Measurements from ENCODE around the gene STAG1.
"Not testable (repeated sequence)": the region's sequence is repeated elsewhere in the genome, so short reads cannot be mapped to it uniquely, and the experiment has no call there.

Gene STAG1

DNA sequence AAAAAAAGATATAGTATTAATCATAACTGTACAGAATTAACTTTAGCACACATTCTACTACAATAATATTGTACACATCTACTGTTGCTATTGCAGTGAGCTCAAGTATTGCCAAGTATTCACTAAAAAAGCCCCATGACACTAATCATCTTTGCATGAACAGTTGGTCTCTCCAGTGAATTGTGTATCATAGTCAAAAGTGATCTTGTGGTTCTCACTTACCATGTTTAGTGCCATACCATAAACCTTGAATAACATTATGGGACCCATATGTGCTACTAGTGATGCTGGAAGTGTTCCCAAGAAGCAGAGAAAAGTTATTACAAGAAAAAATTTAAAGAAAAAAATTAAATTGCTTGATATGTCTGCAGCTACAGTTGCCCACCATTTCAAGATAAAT, 324.9 kb downstream of the STAG1 start:
- Histone ChIP-seq H3K9ac (ENCODE audit: low read depth, low read length) (no peak overlapping the region), H3K9me3 (ENCODE audit: control insufficient read depth, insufficient read depth, low read length) (no peaks in the 10 kb centered on the region), H3K4me1 (ENCODE audit: insufficient read depth, low read length) (no peaks in the 10 kb centered on the region), H3K36me3 (ENCODE audit: insufficient read depth, low read length) (no peaks in the 10 kb centered on the region)

DNA sequence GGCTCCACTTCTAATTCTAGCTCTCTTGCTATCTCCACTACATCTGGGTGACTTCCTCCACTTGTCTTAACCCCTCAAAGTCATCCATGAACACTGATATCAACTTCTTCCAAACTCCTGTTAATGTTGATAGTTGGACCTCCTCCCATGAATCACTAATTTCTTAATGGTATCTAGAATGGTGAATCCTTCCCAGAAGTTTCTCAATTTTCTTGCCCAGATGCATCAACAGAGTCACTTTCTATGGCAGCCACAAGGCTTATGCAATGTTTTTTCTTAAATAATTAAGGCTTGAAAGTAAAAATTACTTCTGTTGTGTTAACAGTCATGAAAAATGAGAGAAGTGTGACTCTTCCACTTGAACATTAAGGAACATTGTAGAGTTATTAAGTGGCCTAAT, 337.7 kb downstream of the STAG1 start:
- Histone ChIP-seq H3K9ac (ENCODE audit: low read depth, low read length) (no peak overlapping the region), H3K4me1 (ENCODE audit: insufficient read depth, low read length) (no peaks in the 10 kb centered on the region), H3K9me3 (ENCODE audit: control insufficient read depth, insufficient read depth, low read length) (no peaks in the 10 kb centered on the region), H3K36me3 (ENCODE audit: insufficient read depth, low read length) (no peaks in the 10 kb centered on the region)

DNA sequence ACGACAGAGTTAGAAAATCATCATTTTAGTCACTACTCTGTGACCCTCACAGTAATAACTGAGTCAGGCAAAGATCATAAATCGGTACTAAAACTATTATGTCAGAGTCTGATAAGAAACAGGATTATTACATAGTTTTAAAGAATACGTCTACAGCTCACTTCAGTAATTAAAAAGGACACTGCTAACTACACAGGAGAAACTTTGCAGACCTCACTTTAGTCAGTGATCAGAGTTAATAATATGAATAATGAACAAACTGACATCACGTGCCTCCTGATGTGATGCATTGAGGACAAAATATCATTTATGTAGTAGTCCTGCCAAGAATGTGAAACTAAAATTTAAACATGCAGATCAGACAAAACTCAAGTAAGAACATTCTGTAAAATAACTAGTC, 339.9 kb downstream of the STAG1 start:
- H3K9me3 ChIP-seq (ENCODE audit: control insufficient read depth, insufficient read depth, low read length), result no peaks in the 10 kb centered on the region
- H3K4me1 ChIP-seq (ENCODE audit: insufficient read depth, low read length), result no peaks in the 10 kb centered on the region
- no peak overlapping the region for H3K9ac ChIP-seq (ENCODE audit: low read depth, low read length)
- no peaks in the 10 kb centered on the region for H3K36me3 ChIP-seq (ENCODE audit: insufficient read depth, low read length)

DNA sequence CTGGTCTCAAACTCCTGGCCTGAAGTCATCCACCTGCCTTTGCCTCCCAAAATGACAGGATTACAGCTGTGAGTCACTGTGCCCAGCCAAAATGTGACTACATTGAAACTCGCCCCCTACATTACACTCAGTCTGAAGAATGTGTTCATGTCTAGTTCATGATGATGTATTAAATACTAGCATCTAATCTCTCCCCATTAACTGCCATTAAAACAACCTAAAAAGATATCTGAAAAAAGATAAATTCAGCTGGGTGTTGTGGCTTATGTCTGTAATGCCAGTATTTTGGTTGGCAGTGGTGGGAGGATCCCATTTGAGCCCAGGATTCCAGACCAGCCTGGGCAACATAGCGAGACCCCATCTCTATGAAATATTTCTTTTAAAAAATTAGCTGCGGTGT, 342.6 kb downstream of the STAG1 start:
- no peaks in the 10 kb centered on the region for H3K9me3 ChIP-seq (ENCODE audit: control insufficient read depth, insufficient read depth, low read length)
- no peak overlapping the region for H3K9ac ChIP-seq (ENCODE audit: low read depth, low read length)
- H3K4me1 ChIP-seq (ENCODE audit: insufficient read depth, low read length), result no peaks in the 10 kb centered on the region
- H3K36me3 ChIP-seq (ENCODE audit: insufficient read depth, low read length), result no peaks in the 10 kb centered on the region

DNA sequence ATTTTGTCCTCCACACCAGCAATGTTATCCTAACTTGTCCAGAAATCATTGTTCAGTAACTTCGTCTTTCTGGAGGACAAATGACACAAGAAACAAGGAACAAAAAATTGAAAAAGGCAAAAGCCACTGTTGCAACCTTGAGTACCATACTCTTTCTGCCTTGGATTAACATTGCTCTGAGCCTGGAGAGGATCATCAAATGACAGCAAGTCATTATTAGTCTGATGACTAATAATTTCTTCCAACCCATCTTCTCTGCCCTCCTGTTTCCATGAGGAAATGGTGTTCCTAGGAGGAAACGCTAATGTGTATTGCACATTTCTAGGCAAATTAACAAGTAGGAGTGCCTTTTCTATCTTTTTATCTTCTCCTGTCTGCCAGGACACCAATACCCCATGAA, 348.1 kb downstream of the STAG1 start:
- no peaks in the 10 kb centered on the region for H3K9me3 ChIP-seq (ENCODE audit: control insufficient read depth, insufficient read depth, low read length)
- no peaks in the 10 kb centered on the region for H3K4me1 ChIP-seq (ENCODE audit: insufficient read depth, low read length)
- no peaks in the 10 kb centered on the region for H3K36me3 ChIP-seq (ENCODE audit: insufficient read depth, low read length)
- H3K9ac ChIP-seq (ENCODE audit: low read depth, low read length), result no peak overlapping the region

DNA sequence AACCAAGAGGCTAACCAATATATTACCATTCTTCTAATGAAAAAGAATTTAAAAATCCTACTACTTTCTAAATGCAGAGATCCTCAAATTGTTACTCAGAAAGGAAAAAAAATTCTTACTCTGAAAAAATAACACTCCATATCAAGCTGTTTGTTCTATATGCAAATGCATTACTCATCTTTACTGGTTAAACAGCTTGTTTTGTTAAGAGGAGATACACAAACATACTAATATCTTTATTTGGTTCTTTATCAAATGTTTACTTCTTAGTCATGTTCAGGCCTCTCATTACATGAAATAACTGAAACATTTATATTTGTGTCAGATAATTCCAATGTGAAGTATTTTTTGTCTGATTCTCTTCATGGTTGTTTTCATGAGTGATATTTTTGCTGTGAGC, 355.3 kb downstream of the STAG1 start:
- Histone ChIP-seq H3K4me1 (ENCODE audit: insufficient read depth, low read length) (no peaks in the 10 kb centered on the region), H3K36me3 (ENCODE audit: insufficient read depth, low read length) (no peaks in the 10 kb centered on the region), H3K9ac (ENCODE audit: low read depth, low read length) (no peak overlapping the region), H3K9me3 (ENCODE audit: control insufficient read depth, insufficient read depth, low read length) (no peaks in the 10 kb centered on the region)

DNA sequence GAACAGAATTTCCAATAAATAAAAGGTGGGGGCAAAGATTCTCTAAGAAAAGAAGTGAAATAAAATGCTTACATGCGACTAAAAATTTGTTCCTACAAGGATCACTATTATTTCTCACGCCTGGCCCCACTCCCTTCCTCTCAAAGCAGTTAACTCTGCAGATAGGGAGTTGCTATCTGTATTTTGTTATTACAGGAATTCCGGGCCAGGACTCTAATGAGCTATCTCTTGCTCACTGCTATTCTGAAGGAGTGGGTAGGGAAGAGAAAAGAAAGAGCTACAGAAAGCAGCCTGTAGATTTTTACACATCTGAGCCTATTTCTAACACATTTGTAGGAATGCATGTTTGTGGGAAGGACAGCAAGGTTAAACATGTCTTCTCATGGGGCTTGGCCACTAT, 361.6 kb downstream of the STAG1 start:
- Histone ChIP-seq H3K4me1 (ENCODE audit: insufficient read depth, low read length) (no peaks in the 10 kb centered on the region), H3K9me3 (ENCODE audit: control insufficient read depth, insufficient read depth, low read length) (no peaks in the 10 kb centered on the region), H3K36me3 (ENCODE audit: insufficient read depth, low read length) (no peaks in the 10 kb centered on the region), H3K9ac (ENCODE audit: low read depth, low read length) (no peak overlapping the region)

DNA sequence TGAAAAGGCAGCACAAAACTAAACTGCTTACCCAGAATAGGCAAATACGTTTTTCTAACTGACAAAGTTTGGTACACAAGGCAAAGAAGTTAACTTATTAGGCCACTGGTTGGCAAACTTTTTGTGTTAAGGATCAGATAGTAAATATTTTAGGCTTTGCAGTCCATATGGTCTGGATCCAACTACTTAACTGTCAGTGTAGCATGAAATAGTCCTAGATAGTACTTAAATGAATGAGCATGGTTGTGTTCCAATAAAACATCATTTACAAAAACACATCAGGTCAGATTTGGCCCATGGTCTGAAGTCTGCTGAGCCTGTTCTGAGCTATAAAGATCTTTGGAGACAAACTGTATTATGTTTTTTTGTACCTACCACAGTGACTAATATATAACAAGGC, 365.1 kb downstream of the STAG1 start:
- H3K9me3 ChIP-seq (ENCODE audit: control insufficient read depth, insufficient read depth, low read length), result no peaks in the 10 kb centered on the region
- H3K4me1 ChIP-seq (ENCODE audit: insufficient read depth, low read length), result no peaks in the 10 kb centered on the region
- no peak overlapping the region for H3K9ac ChIP-seq (ENCODE audit: low read depth, low read length)
- no peaks in the 10 kb centered on the region for H3K36me3 ChIP-seq (ENCODE audit: insufficient read depth, low read length)

DNA sequence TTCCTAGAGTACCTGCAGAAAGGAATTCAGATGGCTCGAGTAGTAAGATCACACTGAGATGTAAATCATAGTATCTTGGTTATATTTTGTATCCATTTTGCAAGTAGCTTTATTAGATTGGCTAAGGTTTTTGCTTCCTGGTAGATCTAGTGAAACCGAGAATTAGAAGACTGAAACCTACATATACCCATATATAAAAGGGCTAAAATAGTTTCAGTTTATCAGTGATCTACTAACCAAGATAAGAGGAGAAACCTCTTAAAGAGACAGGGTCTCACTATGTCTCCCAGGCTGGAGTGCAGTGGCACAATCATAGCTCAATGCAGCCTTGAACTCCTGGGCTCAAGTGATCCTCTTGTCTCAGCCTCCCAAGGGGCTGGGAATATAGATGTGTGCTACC, 366.7 kb downstream of the STAG1 start:
- no peaks in the 10 kb centered on the region for H3K9me3 ChIP-seq (ENCODE audit: control insufficient read depth, insufficient read depth, low read length)
- H3K36me3 ChIP-seq (ENCODE audit: insufficient read depth, low read length), result no peaks in the 10 kb centered on the region
- H3K9ac ChIP-seq (ENCODE audit: low read depth, low read length), result no peak overlapping the region
- H3K4me1 ChIP-seq (ENCODE audit: insufficient read depth, low read length), result no peaks in the 10 kb centered on the region

DNA sequence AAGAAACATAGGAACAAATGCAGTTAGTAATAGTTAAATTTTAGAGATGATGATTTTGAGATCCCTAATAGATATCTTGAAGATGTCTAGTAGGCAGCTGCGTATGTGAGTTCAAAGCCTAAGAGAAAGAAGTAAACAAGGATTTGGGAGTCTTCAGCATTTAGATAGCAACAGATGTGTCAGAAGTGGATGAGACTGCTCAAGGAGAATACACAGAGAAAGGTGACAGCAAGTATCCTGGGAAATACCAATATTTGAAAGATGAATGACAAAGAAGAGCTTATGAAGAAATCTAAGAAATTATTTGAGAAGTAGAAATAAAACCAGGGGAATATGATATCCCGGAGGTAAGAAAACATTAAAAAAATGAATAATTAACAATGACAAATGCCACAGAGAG, 371.1 kb downstream of the STAG1 start:
- H3K4me1 ChIP-seq (ENCODE audit: insufficient read depth, low read length), result no peaks in the 10 kb centered on the region
- no peaks in the 10 kb centered on the region for H3K9me3 ChIP-seq (ENCODE audit: control insufficient read depth, insufficient read depth, low read length)
- H3K36me3 ChIP-seq (ENCODE audit: insufficient read depth, low read length), result no peaks in the 10 kb centered on the region
- H3K9ac ChIP-seq (ENCODE audit: low read depth, low read length), result no peak overlapping the region

DNA sequence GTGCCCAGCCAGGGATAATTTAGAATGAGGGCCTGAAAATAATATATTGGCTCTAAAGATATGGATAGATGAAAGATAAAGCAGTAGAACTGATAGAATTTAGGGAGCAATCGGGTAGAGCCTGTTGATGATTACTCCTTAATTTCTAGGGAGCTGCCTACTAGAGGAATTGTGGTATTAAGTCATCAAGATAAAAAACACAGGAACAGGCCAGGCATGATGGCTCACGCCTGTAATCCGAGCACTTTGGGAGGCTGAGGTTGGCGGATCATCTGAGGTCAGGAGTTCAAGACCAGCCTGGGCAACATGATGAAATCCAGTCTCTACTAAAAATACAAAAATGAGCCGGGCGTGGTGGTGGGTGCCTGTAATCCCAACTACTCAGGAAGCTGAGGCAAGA, 371.6 kb downstream of the STAG1 start:
- H3K4me1 ChIP-seq (ENCODE audit: insufficient read depth, low read length), result no peaks in the 10 kb centered on the region
- no peaks in the 10 kb centered on the region for H3K9me3 ChIP-seq (ENCODE audit: control insufficient read depth, insufficient read depth, low read length)
- H3K9ac ChIP-seq (ENCODE audit: low read depth, low read length), result no peak overlapping the region
- no peaks in the 10 kb centered on the region for H3K36me3 ChIP-seq (ENCODE audit: insufficient read depth, low read length)

DNA sequence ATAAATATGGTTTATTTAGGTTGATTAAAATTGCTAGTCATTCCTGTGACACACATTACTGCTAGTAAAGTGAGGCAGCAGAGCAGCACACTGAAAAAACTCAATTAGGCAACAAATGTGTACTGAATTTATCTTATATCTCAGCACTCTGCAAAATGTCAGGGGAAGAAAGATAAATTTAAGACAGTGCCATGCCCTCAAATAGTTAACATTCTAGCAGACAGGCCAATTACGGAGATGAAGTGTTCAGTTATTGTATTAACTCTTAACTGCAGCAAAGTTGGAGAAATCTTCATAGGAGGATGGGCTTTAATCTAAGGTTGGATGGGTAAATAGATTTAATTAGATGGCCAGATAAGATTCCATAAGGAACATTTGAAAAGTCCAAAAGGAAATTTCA, 374.2 kb downstream of the STAG1 start:
- no peaks in the 10 kb centered on the region for H3K36me3 ChIP-seq (ENCODE audit: insufficient read depth, low read length)
- H3K9me3 ChIP-seq (ENCODE audit: control insufficient read depth, insufficient read depth, low read length), result no peaks in the 10 kb centered on the region
- H3K4me1 ChIP-seq (ENCODE audit: insufficient read depth, low read length), result no peaks in the 10 kb centered on the region
- no peak overlapping the region for H3K9ac ChIP-seq (ENCODE audit: low read depth, low read length)

DNA sequence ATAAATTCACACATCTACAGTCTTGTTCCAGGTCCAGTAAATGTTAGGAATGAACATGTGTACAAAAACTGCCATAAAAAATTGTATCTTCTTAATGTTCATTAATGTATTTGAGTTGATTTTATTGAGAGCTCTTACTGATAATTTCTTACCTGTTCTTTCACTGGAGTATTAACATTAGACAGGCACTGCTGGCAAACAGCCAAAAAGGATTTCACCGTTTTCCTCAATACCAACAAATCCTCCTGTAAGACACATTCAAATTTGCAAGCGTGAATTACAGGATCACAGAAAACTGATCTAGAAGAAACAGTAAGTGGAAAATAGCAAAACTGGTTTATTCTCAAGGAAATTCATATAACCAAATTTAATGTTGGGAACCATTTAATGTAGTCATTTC, 374.7 kb downstream of the STAG1 start:
- Histone ChIP-seq H3K4me1 (ENCODE audit: insufficient read depth, low read length) (no peaks in the 10 kb centered on the region), H3K9ac (ENCODE audit: low read depth, low read length) (no peak overlapping the region), H3K9me3 (ENCODE audit: control insufficient read depth, insufficient read depth, low read length) (no peaks in the 10 kb centered on the region), H3K36me3 (ENCODE audit: insufficient read depth, low read length) (no peaks in the 10 kb centered on the region)

DNA sequence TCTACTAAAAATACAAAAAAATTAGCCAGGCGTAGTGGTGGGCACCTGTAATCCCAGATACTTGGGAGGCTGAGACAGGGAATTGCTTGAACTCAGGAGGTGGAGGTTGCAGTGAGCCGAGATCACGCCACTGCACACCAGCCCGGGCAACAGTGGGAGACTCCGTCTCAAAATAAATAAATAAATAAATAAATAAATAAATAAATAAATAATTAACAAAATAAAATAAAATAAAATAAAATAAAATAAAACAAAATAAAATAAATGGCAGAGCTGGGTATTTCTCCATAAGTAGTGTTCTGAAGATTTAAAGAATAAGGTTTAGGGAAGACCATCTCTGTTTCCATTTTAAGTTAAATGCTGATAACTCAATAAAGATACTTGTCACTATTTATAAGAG, 376.4 kb downstream of the STAG1 start:
- H3K9me3 ChIP-seq (ENCODE audit: control insufficient read depth, insufficient read depth, low read length); H3K9ac ChIP-seq (ENCODE audit: low read depth, low read length): not testable (repeated sequence)

DNA sequence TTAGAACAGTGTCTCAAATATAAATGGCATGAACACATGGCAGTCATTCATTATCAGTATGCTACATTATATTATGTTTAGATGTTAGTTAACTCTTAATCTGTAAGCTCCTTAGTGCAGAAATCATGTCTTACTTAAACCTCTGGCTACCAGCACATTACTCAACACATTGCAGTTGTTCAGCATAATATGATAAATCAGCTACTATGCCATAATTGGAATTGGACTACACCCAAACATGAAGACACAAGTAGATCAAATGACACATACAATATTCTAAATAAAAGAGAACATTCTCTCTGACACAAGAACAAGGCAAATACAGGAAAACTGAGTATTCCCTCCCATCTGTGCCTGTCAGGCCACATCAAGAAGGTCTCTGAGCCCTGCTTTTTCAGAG, 385.9 kb downstream of the STAG1 start:
- H3K9ac ChIP-seq (ENCODE audit: low read depth, low read length), result no peak overlapping the region
- no peaks in the 10 kb centered on the region for H3K4me1 ChIP-seq (ENCODE audit: insufficient read depth, low read length)
- H3K36me3 ChIP-seq (ENCODE audit: insufficient read depth, low read length), result no peaks in the 10 kb centered on the region
- H3K9me3 ChIP-seq (ENCODE audit: control insufficient read depth, insufficient read depth, low read length), result no peaks in the 10 kb centered on the region

More for the DNA sequence above, 376.4 kb downstream of the STAG1 start:
- H3K36me3 ChIP-seq (ENCODE audit: insufficient read depth, low read length); H3K4me1 ChIP-seq (ENCODE audit: insufficient read depth, low read length): not testable (repeated sequence)

DNA sequence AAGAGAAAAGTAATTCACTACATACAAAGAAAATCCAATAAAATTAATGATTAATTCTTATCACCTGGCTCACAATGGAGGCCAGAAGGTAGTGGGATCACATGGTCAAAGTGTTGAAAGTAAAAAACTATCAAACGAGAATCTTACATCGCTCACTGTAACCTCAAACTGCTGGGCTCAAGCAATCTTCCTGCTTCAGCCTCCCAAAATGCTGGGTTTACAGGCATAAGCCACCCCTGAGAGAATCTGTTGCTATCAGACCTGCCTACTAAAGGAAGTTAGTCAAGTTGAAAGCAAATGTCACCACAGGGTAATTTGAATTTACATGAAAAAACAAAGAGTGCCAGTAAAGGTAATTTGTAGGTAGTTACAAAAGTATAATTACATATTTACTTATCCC, 398.7 kb downstream of the STAG1 start:
- Histone ChIP-seq H3K4me1 (ENCODE audit: insufficient read depth, low read length) (peaks cover 9% of the 10 kb centered on the region; the same call in 1 of the 2 replicates), H3K9me3 (ENCODE audit: control insufficient read depth, insufficient read depth, low read length) (no peaks in the 10 kb centered on the region), H3K9ac (ENCODE audit: low read depth, low read length) (no peak overlapping the region), H3K36me3 (ENCODE audit: insufficient read depth, low read length) (no peaks in the 10 kb centered on the region)
